Measurements from ENCODE around the gene CACNA1A.

Gene CACNA1A

GRCh38 chr19:13163609-13164342, 342.5 kb downstream of the CACNA1A start:
- no peak for DNase-seq (ENCODE audit: low read depth)

GRCh38 chr19:13162724-13163608, 343.3 kb downstream of the CACNA1A start:
- peak; percentile 88 for DNase-seq (ENCODE audit: low read depth)

- DNase-seq (ENCODE audit: low read depth), result no peak
Measured at GRCh38 chr19:13160557-13160956, 345.7 kb downstream of the CACNA1A start.

GRCh38 chr19:13159713-13160112, 346.6 kb downstream of the CACNA1A start:
- no peak for DNase-seq (ENCODE audit: low read depth)

Data from HS-5 (cell line).